SW 1271 (cell line): Measurements from ENCODE around the gene SWT1.
"Not testable (repeated sequence)": the region's sequence is repeated elsewhere in the genome, so short reads cannot be mapped to it uniquely, and the experiment has no call there.

ENCODE experiments used
- DNase-seq, 2 experiments: peaks; one replicate each; lab custom pipeline; 2025; lab: John Stamatoyannopoulos, UW

Gene SWT1

GRCh38 chr1:185245466-185245865, 88.5 kb downstream of the SWT1 start:
- no peak for DNase-seq

- DNase-seq = no peak
These were observed 92.6 kb downstream of the SWT1 start for GRCh38 chr1:185249563-185249962.

GRCh38 chr1:185250063-185250462, 93.1 kb downstream of the SWT1 start:
- DNase-seq = no peak

- DNase-seq = not testable (repeated sequence)
These were observed 95.0 kb downstream of the SWT1 start for GRCh38 chr1:185251928-185252327.

GRCh38 chr1:185252404-185252803, 95.4 kb downstream of the SWT1 start:
- not testable (repeated sequence) for DNase-seq

- DNase-seq = not testable (repeated sequence)
These were observed 98.6 kb downstream of the SWT1 start for GRCh38 chr1:185255595-185255994.

- peak in 1 of 2 experiments; percentile 22 for DNase-seq
These were observed 100.4 kb downstream of the SWT1 start for GRCh38 chr1:185257116-185257949.

- DNase-seq = no peak
These were observed 100.9 kb downstream of the SWT1 start for GRCh38 chr1:185257950-185258208.

GRCh38 chr1:185258676-185259075, 101.7 kb downstream of the SWT1 start:
- DNase-seq = no peak

- no peak for DNase-seq
These were observed 103.6 kb downstream of the SWT1 start for GRCh38 chr1:185260611-185261010.

- DNase-seq = no peak
These were observed 105.2 kb downstream of the SWT1 start for GRCh38 chr1:185262151-185262550.

- DNase-seq = no peak
These were observed 106.3 kb downstream of the SWT1 start for GRCh38 chr1:185263292-185263691.

- no peak for DNase-seq
These were observed 106.8 kb downstream of the SWT1 start for GRCh38 chr1:185263780-185264179.

- DNase-seq = no peak
These were observed 108.3 kb downstream of the SWT1 start for GRCh38 chr1:185265314-185265713.

GRCh38 chr1:185267301-185267700, 110.3 kb downstream of the SWT1 start:
- no peak for DNase-seq

GRCh38 chr1:185267701-185268100, 110.7 kb downstream of the SWT1 start:
- DNase-seq = no peak

GRCh38 chr1:185268352-185268751, 111.4 kb downstream of the SWT1 start:
- DNase-seq = no peak

GRCh38 chr1:185271921-185272320, 115.0 kb downstream of the SWT1 start:
- no peak for DNase-seq

GRCh38 chr1:185279571-185279970, 122.6 kb downstream of the SWT1 start:
- no peak for DNase-seq

GRCh38 chr1:185280589-185280988, 123.6 kb downstream of the SWT1 start:
- no peak for DNase-seq

GRCh38 chr1:185281245-185281644, 124.3 kb downstream of the SWT1 start:
- no peak for DNase-seq

GRCh38 chr1:185284116-185284515, 127.1 kb downstream of the SWT1 start:
- no peak for DNase-seq

- no peak for DNase-seq
These were observed 127.7 kb downstream of the SWT1 start for GRCh38 chr1:185284533-185285276.

- no peak for DNase-seq
These were observed 130.5 kb downstream of the SWT1 start for GRCh38 chr1:185287451-185287850.
